Measurements from ENCODE around the gene RNU6-8.

DNA sequence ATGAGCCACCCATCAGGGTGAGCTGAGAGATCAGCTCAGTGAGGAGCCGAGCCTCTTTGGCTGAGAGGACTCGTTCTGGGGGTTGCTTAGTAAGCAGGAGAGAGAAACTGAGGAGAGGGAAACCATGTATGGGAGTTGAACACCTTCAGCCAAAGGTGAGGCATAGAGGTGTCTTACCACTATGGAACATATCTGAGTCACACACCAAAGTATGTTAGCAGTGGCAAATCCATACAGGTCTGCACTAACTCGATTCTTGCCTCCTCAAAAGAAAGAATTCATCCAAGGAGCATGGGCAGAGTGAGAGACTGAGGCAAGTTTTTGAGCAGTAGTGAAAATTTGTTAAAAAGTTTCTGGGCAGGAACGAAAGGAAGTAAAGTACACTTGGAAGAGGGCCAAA, 46.7 kb upstream of the RNU6-8 start:
- TF ChIP-seq YY1 (IDR thresholded peaks at IDR 0.05; ENCODE audit: low read depth) = no peak
- no peak for TF ChIP-seq EGR1 (IDR thresholded peaks at IDR 0.05)
- no peak for TF ChIP-seq EP300 (IDR thresholded peaks at IDR 0.05; ENCODE audit: borderline replicate concordance)
- TF ChIP-seq TCF12 (IDR thresholded peaks at IDR 0.05; ENCODE audit: low read depth) = no peak
